K562 (cell line): ENCODE results near the gene LRRC25. TPM values are rescaled to one million over a fixed set of nuclear protein-coding genes. Genes with fewer than 3 reads are reported as not detected.
A peak's percentile ranks its signal among the peaks of the same experiment; 100 is the strongest.

Experiments
- ATF7 ChIP-seq: fragments of 450-650 bp; IDR thresholded peaks from 2 replicates; pipeline ENCODE4 v1.7.1; 2014; ENCODE audit warnings: mild to moderate bottlenecking, moderate library complexity
- ETV1 ChIP-seq: fragments of 450-650 bp; conservative IDR thresholded peaks from 2 replicates; pipeline ENCODE4 v1.6.1; 2016; ENCODE audit warnings: missing genetic modification characterization, control low read depth, low read depth, missing compliant biosample characterization
- MYNN ChIP-seq, 2 experiments: sonication (generic); formaldehyde crosslinking in 1 of 2; IDR thresholded peaks; 2 replicates each; pipeline versions ENCODE4 v1.5.0 to v1.6.1; 2016 to 2020; ENCODE audit warnings: antibody characterized with exemption in 1 of 2, missing genetic modification reagents in 1 of 2
- NR2C2 ChIP-seq, 2 experiments: fragments of 200-800 bp in 1 of 2; sonication (Bioruptor generic) in 1 of 2; sonication (generic) in 1 of 2; formaldehyde crosslinking in 1 of 2; IDR thresholded peaks; 2 replicates each; pipeline versions ENCODE4 v1.6.1 to v1.8.0; 2016 to 2022; ENCODE audit warnings: mild to moderate bottlenecking in 1 of 2, missing compliant biosample characterization in 1 of 2, missing genetic modification characterization in 1 of 2, missing genetic modification reagents in 1 of 2
- SMARCB1 ChIP-seq: IDR thresholded peaks from 2 replicates; pipeline ENCODE4 v1.6.1; 2011; ENCODE audit warnings: improper control_type of control experiment, low read depth; ENCODE audit not compliant: insufficient read length
- ZSCAN29 ChIP-seq: fragments of 450-650 bp; IDR thresholded peaks from 2 replicates; pipeline ENCODE4 v1.6.1; 2017
- polyA plus RNA-seq, 8 experiments: library from polyadenylated mRNA; depleted of rRNA in 4 of 8; stranded (reverse) in 5 of 8; unstranded in 3 of 8; fragments of >200 nt; fragmentation: Nextera tagmentation in 2 of 8; fragmentation: Illumina TruSeq in 1 of 8; extraction: Ambion mirVana in 2 of 8; extraction: Trizol in 1 of 8; gene quantifications; 2 replicates each; pipeline versions ENCODE4 v1.2.1 to v1.2.3, GENCODE V29; 2011 to 2014; ENCODE audit warnings: inconsistent platforms in 1 of 8, missing spikeins in 1 of 8
- total RNA-seq, 7 experiments: library from RNA; depleted of rRNA in 6 of 7; stranded (reverse); fragments of >200 nt in 6 of 7; fragmentation: Illumina TruSeq in 2 of 7; extraction: Trizol in 2 of 7; gene quantifications; 2 replicates each; pipeline versions ENCODE4 v1.2.1 to v1.2.3, GENCODE V29; 2011 to 2021; ENCODE audit warnings: low replicate concordance in 1 of 7
- TF ChIP-seq, protein P1 (sequence below): fragments of 200-800 bp; sonication (Bioruptor generic); IDR thresholded peaks from 2 replicates; pipeline ENCODE4 v1.6.1; 2017; ENCODE audit warnings: missing genetic modification characterization, missing compliant biosample characterization
- TF ChIP-seq, protein P2 (sequence below), 2 experiments: fragments of 450-650 bp; IDR thresholded peaks; 2 replicates each; pipeline ENCODE4 v1.6.1; 2018; ENCODE audit warnings: mild to moderate bottlenecking in 2 of 2, low read depth in 1 of 2; ENCODE audit not compliant: partially characterized antibody in 2 of 2
- TF ChIP-seq, protein P3 (sequence below): fragments of 450-650 bp; IDR thresholded peaks from 2 replicates; pipeline ENCODE4 v1.6.1; 2016; ENCODE audit warnings: low read depth, mild to moderate bottlenecking, moderate library complexity
- TF ChIP-seq, protein P4 (sequence below), 2 experiments: fragments of 450-650 bp in 1 of 2; IDR thresholded peaks; 2 replicates each; pipeline ENCODE4 v1.6.1; 2011 to 2017; ENCODE audit warnings: low read depth in 2 of 2, antibody characterized with exemption in 1 of 2, borderline replicate concordance in 1 of 2, low read length in 1 of 2, mild to moderate bottlenecking in 1 of 2, mixed read lengths in 1 of 2; ENCODE audit not compliant: control insufficient read depth in 1 of 2
- TF ChIP-seq, protein P5 (sequence below): fragments of 450-650 bp; IDR thresholded peaks from 2 replicates; pipeline ENCODE4 v1.6.1; 2017; ENCODE audit warnings: antibody characterized with exemption
- TF ChIP-seq, protein P6 (sequence below), 3 experiments: IDR thresholded peaks in 2 of 3; conservative IDR thresholded peaks in 1 of 3; 2 replicates each; pipeline ENCODE4 v1.5.1; 2011 to 2012; ENCODE audit warnings: low read length in 3 of 3, mild to moderate bottlenecking in 3 of 3, control low read depth in 2 of 3, improper control_type of control experiment in 1 of 3, inconsistent platforms in 1 of 3, low read depth in 1 of 3, mixed read lengths in 1 of 3, moderate library complexity in 1 of 3; ENCODE audit not compliant: insufficient read depth in 2 of 3

Gene LRRC25
- total and polyA plus RNA-seq, 9 of the 15 experiments (the other 6 are each of a cell fraction or from before 2014, with no cell fraction given): 0.07 to 0.36 (median 0.10) TPM; not detected in 3

DNA sequence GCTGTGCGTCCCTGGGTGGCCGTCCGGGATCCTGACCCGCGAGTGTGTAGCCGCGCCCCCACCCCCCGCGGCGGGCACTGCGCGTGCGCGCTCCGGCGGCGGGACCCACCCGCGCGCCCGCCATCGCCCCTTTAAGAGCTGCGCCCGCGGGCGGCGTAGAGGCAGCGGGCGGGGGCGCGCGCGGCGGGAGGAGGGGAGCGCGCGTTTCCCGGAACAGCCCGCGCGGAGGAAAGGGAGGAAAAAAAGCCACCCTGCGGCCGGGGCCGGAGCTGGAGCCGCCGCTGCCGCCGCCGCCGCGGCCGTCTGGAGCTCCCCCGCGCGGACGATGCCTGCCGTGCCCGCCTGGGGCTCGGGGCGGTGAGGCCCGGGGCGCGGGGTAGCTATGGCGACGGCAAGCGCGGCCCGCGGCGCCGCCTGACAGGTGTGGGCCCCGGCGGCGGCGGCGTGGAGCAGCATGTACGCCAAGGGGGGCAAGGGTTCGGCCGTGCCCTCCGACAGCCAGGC is 21.8 kb upstream of the LRRC25 start, which contains the start of gene SSBP4 (continued):
- TF ChIP-seq, protein P1, sequence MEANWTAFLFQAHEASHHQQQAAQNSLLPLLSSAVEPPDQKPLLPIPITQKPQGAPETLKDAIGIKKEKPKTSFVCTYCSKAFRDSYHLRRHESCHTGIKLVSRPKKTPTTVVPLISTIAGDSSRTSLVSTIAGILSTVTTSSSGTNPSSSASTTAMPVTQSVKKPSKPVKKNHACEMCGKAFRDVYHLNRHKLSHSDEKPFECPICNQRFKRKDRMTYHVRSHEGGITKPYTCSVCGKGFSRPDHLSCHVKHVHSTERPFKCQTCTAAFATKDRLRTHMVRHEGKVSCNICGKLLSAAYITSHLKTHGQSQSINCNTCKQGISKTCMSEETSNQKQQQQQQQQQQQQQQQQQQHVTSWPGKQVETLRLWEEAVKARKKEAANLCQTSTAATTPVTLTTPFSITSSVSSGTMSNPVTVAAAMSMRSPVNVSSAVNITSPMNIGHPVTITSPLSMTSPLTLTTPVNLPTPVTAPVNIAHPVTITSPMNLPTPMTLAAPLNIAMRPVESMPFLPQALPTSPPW: peak; percentile 95
- TF ChIP-seq, protein P2, sequence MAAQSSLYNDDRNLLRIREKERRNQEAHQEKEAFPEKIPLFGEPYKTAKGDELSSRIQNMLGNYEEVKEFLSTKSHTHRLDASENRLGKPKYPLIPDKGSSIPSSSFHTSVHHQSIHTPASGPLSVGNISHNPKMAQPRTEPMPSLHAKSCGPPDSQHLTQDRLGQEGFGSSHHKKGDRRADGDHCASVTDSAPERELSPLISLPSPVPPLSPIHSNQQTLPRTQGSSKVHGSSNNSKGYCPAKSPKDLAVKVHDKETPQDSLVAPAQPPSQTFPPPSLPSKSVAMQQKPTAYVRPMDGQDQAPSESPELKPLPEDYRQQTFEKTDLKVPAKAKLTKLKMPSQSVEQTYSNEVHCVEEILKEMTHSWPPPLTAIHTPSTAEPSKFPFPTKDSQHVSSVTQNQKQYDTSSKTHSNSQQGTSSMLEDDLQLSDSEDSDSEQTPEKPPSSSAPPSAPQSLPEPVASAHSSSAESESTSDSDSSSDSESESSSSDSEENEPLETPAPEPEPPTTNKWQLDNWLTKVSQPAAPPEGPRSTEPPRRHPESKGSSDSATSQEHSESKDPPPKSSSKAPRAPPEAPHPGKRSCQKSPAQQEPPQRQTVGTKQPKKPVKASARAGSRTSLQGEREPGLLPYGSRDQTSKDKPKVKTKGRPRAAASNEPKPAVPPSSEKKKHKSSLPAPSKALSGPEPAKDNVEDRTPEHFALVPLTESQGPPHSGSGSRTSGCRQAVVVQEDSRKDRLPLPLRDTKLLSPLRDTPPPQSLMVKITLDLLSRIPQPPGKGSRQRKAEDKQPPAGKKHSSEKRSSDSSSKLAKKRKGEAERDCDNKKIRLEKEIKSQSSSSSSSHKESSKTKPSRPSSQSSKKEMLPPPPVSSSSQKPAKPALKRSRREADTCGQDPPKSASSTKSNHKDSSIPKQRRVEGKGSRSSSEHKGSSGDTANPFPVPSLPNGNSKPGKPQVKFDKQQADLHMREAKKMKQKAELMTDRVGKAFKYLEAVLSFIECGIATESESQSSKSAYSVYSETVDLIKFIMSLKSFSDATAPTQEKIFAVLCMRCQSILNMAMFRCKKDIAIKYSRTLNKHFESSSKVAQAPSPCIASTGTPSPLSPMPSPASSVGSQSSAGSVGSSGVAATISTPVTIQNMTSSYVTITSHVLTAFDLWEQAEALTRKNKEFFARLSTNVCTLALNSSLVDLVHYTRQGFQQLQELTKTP (IDR thresholded peaks at IDR 0.05; ENCODE audit: low read depth in 1 of 2, partially characterized antibody in 2 of 2): no peak
- TF ChIP-seq SMARCB1: no peak
- TF ChIP-seq, protein P3, sequence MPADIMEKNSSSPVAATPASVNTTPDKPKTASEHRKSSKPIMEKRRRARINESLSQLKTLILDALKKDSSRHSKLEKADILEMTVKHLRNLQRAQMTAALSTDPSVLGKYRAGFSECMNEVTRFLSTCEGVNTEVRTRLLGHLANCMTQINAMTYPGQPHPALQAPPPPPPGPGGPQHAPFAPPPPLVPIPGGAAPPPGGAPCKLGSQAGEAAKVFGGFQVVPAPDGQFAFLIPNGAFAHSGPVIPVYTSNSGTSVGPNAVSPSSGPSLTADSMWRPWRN: no peak
- TF ChIP-seq, protein P4, sequence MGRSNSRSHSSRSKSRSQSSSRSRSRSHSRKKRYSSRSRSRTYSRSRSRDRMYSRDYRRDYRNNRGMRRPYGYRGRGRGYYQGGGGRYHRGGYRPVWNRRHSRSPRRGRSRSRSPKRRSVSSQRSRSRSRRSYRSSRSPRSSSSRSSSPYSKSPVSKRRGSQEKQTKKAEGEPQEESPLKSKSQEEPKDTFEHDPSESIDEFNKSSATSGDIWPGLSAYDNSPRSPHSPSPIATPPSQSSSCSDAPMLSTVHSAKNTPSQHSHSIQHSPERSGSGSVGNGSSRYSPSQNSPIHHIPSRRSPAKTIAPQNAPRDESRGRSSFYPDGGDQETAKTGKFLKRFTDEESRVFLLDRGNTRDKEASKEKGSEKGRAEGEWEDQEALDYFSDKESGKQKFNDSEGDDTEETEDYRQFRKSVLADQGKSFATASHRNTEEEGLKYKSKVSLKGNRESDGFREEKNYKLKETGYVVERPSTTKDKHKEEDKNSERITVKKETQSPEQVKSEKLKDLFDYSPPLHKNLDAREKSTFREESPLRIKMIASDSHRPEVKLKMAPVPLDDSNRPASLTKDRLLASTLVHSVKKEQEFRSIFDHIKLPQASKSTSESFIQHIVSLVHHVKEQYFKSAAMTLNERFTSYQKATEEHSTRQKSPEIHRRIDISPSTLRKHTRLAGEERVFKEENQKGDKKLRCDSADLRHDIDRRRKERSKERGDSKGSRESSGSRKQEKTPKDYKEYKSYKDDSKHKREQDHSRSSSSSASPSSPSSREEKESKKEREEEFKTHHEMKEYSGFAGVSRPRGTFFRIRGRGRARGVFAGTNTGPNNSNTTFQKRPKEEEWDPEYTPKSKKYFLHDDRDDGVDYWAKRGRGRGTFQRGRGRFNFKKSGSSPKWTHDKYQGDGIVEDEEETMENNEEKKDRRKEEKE (IDR thresholded peaks at IDR 0.05; ENCODE audit: borderline replicate concordance in 1 of 2, control insufficient read depth in 1 of 2, low read depth in 2 of 2, low read length in 1 of 2): no peak
- peak; percentile 58; the same call in 1 of the 2 replicates for TF ChIP-seq ATF7
- no peak for TF ChIP-seq MYNN (IDR thresholded peaks at IDR 0.05)
- TF ChIP-seq MYNN (CRISPR knock-in tag; IDR thresholded peaks at IDR 0.05): no peak
- TF ChIP-seq ZSCAN29: no peak
- TF ChIP-seq, protein P5, sequence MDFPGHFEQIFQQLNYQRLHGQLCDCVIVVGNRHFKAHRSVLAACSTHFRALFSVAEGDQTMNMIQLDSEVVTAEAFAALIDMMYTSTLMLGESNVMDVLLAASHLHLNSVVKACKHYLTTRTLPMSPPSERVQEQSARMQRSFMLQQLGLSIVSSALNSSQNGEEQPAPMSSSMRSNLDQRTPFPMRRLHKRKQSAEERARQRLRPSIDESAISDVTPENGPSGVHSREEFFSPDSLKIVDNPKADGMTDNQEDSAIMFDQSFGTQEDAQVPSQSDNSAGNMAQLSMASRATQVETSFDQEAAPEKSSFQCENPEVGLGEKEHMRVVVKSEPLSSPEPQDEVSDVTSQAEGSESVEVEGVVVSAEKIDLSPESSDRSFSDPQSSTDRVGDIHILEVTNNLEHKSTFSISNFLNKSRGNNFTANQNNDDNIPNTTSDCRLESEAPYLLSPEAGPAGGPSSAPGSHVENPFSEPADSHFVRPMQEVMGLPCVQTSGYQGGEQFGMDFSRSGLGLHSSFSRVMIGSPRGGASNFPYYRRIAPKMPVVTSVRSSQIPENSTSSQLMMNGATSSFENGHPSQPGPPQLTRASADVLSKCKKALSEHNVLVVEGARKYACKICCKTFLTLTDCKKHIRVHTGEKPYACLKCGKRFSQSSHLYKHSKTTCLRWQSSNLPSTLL: no peak
- TF ChIP-seq, protein P6, sequence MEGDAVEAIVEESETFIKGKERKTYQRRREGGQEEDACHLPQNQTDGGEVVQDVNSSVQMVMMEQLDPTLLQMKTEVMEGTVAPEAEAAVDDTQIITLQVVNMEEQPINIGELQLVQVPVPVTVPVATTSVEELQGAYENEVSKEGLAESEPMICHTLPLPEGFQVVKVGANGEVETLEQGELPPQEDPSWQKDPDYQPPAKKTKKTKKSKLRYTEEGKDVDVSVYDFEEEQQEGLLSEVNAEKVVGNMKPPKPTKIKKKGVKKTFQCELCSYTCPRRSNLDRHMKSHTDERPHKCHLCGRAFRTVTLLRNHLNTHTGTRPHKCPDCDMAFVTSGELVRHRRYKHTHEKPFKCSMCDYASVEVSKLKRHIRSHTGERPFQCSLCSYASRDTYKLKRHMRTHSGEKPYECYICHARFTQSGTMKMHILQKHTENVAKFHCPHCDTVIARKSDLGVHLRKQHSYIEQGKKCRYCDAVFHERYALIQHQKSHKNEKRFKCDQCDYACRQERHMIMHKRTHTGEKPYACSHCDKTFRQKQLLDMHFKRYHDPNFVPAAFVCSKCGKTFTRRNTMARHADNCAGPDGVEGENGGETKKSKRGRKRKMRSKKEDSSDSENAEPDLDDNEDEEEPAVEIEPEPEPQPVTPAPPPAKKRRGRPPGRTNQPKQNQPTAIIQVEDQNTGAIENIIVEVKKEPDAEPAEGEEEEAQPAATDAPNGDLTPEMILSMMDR (IDR thresholded peaks at IDR 0.05 in 2 of 3, conservative IDR thresholded peaks at IDR 0.05 in 1 of 3; ENCODE audit: insufficient read depth in 2 of 3, low read depth in 1 of 3, low read length in 3 of 3): peak; percentile 17 to 95 (median 66); a peak in 4 of 6 replicates
- no peak for TF ChIP-seq NR2C2 (CRISPR knock-in tag; IDR thresholded peaks at IDR 0.05)
- TF ChIP-seq NR2C2 (tag; IDR thresholded peaks at IDR 0.05): peak; percentile 72
- TF ChIP-seq ETV1: no peak
